ENCODE measurements around the gene CDC42SE2. TPM values are rescaled to one million over a fixed set of nuclear protein-coding genes. Genes with fewer than 3 reads are reported as not detected.

CDC42SE2 gene
- total RNA-seq, 1 donor from 2014 or later: 24.1 TPM

DNA sequence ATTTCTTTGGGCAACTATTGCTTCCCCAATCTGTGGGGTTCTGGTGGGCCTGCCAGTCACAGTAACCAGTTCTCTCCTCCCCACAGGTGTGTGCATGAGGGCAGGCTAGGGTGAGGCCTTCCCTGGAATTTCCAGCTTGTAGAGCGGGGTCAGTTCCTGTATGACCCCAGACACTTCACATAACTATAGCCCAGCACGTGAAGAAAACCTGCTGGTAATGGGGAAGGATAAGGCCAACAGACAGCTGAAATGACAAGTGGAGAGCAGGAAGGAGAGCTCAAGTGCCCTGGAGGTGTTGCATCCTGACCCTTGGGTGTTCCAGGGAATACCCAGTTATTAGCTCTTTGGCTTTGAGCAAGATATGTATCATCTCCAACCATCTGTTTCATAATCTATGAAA is 142.2 kb downstream of the CDC42SE2 start:
- Mint-ChIP-seq H3K36me3 (ENCODE audit: low read depth) (peaks cover 52% of the 10 kb centered on the region), H3K27me3 (ENCODE audit: low read depth) (no peaks in the 10 kb centered on the region), H3K9me3 (peaks cover 16% of the 10 kb centered on the region), H3K4me1 (no peaks in the 10 kb centered on the region), H3K4me3 (no peak overlapping the region), H3K27ac (ENCODE audit: unreplicated experiment) (no peak overlapping the region)
- DNase-seq (ENCODE audit: low read depth, low spot score): no peak
- TF ChIP-seq, protein P1, sequence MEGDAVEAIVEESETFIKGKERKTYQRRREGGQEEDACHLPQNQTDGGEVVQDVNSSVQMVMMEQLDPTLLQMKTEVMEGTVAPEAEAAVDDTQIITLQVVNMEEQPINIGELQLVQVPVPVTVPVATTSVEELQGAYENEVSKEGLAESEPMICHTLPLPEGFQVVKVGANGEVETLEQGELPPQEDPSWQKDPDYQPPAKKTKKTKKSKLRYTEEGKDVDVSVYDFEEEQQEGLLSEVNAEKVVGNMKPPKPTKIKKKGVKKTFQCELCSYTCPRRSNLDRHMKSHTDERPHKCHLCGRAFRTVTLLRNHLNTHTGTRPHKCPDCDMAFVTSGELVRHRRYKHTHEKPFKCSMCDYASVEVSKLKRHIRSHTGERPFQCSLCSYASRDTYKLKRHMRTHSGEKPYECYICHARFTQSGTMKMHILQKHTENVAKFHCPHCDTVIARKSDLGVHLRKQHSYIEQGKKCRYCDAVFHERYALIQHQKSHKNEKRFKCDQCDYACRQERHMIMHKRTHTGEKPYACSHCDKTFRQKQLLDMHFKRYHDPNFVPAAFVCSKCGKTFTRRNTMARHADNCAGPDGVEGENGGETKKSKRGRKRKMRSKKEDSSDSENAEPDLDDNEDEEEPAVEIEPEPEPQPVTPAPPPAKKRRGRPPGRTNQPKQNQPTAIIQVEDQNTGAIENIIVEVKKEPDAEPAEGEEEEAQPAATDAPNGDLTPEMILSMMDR (conservative IDR thresholded peaks at IDR 0.05): no peak

DNA sequence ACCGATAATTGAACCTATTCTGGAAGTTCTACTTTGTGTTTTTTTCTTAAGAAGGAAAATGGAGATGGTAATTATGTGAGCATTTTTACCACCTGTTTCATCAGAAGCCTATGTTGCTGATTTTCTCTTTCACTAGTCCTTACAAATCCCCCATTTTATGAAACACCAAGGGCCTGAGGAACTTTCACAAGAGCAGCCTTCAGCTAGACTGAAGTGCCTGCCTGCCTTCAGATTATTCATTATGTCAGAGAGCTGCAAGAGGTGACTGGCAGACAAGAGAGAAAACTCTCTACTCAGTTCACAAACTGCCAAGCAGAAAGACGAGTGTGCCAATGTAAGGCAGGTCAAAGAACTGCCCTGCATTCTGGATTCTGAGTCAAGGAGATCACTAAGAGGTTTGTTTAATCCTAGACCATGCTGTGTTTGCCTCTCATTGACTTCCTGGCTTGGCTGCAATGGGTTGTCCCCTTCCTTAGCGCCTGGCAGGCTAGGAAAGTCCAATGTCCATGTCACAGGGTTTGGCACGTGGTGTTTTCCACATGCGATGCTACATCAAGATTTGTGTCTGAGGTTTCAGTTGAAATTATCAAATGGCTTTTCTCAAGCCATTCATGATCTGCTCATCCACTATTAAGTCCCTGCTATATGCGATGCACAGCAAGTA is 143.3 kb downstream of the CDC42SE2 start:
- DNase-seq (ENCODE audit: low read depth, low spot score): no peak
- TF ChIP-seq, protein P1 (conservative IDR thresholded peaks at IDR 0.05): no peak
- no peaks in the 10 kb centered on the region for H3K27me3 Mint-ChIP-seq (ENCODE audit: low read depth)
- H3K4me1 Mint-ChIP-seq: no peaks in the 10 kb centered on the region
- peaks cover 16% of the 10 kb centered on the region for H3K9me3 Mint-ChIP-seq
- no peak overlapping the region for H3K4me3 Mint-ChIP-seq
- peaks cover 51% of the 10 kb centered on the region for H3K36me3 Mint-ChIP-seq (ENCODE audit: low read depth)
- peak overlapping the region; percentile 9 for H3K27ac Mint-ChIP-seq (ENCODE audit: unreplicated experiment)

DNA sequence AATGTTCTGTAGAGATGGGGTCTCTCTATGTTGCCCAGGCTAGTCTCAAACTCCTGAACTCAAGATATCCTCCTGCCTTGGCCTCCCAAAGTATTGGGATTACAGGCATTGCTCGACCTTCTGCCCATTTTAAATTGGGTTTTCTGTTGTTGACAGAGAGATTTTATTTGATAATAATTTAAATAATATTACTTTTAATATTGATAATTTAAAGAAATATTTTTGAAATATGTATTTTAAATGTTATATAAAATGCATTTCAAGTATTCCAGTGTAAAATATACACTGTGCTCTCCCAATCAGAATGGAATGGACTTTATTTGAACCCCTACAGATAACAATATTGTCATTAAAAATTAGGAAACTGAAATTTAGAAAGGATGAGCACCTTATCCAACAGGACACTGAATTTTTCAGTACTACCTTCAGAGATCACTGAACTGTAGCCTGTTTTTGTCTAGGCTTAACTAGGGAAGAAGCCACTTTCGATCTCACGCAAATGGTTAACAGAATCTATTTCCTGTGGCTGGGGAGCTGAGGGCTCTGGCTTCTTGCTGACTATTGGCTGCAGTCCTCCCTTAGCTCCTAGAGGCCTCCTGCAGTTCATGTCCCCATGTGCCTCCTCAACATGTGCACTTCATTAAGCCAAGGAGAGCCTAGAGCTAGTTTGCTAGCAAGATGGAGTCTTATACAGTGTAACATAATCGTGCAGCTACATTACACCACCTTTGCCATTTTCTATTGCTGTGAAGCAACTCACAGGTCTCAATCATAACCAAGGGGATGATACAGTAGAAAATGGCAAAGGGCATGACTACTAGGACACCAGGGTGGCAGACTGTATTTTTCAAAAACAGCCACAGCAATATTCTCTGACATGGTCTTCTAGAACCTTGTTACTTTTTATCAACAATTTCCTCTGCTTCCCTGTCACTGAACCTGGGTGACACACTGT is 150.0 kb downstream of the CDC42SE2 start:
- no peak overlapping the region for H3K27ac Mint-ChIP-seq (ENCODE audit: unreplicated experiment)
- H3K4me3 Mint-ChIP-seq: no peak overlapping the region
- no peaks in the 10 kb centered on the region for H3K27me3 Mint-ChIP-seq (ENCODE audit: low read depth)
- TF ChIP-seq, protein P1 (conservative IDR thresholded peaks at IDR 0.05): no peak
- no peak for DNase-seq (ENCODE audit: low read depth, low spot score)
- peaks cover 19% of the 10 kb centered on the region for H3K36me3 Mint-ChIP-seq (ENCODE audit: low read depth)
- peaks cover 8% of the 10 kb centered on the region for H3K9me3 Mint-ChIP-seq
- H3K4me1 Mint-ChIP-seq: peaks cover 5% of the 10 kb centered on the region

DNA sequence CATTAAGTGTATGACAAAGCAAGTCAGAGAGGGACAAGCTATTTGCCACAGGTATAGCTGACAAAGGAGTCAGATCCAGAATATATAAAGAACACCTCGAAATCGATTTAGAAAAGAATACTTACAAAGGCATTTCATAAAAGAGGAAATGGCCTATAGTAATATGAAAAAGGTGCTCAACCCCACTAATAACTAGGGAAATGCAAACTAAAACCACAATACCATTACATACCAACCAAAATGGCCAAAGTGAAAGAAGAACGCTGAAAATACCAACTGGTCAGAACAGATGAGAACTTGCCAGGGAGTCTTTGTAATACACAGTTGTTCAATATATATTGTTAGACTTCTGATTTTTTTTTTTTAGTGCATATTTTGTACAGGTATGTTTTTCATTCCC is 152.9 kb downstream of the CDC42SE2 start:
- DNase-seq (ENCODE audit: low read depth, low spot score): no peak
- no peak overlapping the region for H3K27ac Mint-ChIP-seq (ENCODE audit: unreplicated experiment)
- TF ChIP-seq, protein P1 (conservative IDR thresholded peaks at IDR 0.05): no peak
- no peaks in the 10 kb centered on the region for H3K27me3 Mint-ChIP-seq (ENCODE audit: low read depth)
- peaks cover 5% of the 10 kb centered on the region for H3K4me1 Mint-ChIP-seq
- H3K36me3 Mint-ChIP-seq (ENCODE audit: low read depth): peaks cover 9% of the 10 kb centered on the region
- H3K4me3 Mint-ChIP-seq: no peak overlapping the region
- no peaks in the 10 kb centered on the region for H3K9me3 Mint-ChIP-seq

DNA sequence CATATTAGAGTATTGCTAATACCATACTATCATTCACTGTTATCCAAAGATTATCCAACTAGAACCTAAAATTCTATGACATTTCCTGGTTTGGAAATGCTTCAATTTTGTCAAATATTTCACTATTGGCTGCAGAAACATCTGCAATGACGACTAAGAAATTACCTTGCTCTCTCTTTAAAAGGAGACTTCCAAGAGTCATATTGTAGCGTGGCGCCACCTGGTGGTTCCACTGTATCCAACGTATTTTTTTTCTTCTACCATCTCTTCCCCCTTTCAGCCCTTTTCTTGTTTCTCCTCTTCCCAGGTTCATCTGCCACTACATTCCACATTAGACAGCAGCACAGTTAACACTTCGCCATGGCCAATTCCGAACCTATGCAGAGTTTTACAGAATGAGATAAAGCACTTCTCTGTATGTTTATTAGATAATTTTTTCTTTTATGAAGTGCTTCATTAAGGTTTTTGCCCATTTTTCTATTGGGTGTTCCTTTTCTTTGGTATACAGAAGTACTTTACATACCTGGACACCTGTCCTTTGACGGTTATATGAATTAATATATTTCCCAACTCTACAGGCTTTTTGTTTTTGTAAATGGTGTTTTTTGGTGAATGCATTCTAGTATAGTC is 153.5 kb downstream of the CDC42SE2 start:
- no peak overlapping the region for H3K27ac Mint-ChIP-seq (ENCODE audit: unreplicated experiment)
- peaks cover 5% of the 10 kb centered on the region for H3K4me1 Mint-ChIP-seq
- H3K36me3 Mint-ChIP-seq (ENCODE audit: low read depth): peaks cover 9% of the 10 kb centered on the region

More for the DNA sequence above, 153.5 kb downstream of the CDC42SE2 start:
- Mint-ChIP-seq H3K27me3 (ENCODE audit: low read depth) (no peaks in the 10 kb centered on the region), H3K4me3 (no peak overlapping the region), H3K9me3 (no peaks in the 10 kb centered on the region)
- TF ChIP-seq, protein P1 (conservative IDR thresholded peaks at IDR 0.05): peak; percentile 86
- peak; percentile 84 for DNase-seq (ENCODE audit: low read depth, low spot score)
